Liver (tissue), 3 donors: ENCODE measurements around the gene IFT122.

Experiments used
- ATF3 ChIP-seq: IDR thresholded peaks from 2 replicates; pipeline ENCODE4 v1.6.1; 2016; ENCODE audit warnings: antibody characterized with exemption
- CTCF ChIP-seq: fragments of 150-350 bp; IDR thresholded peaks from 2 replicates; pipeline ENCODE4 v1.5.1; 2017; ENCODE audit warnings: improper control_type of control experiment, low read depth, low read length; ENCODE audit not compliant: missing input control
- GABPA ChIP-seq, 2 donors: IDR thresholded peaks in 1 of 2; conservative IDR thresholded peaks in 1 of 2; 2 replicates each; pipeline ENCODE4 v1.6.1; 2016; ENCODE audit warnings: antibody characterized with exemption in 2 of 2, mild to moderate bottlenecking in 1 of 2, moderate library complexity in 1 of 2
- HNF4G ChIP-seq: IDR thresholded peaks from 2 replicates; pipeline ENCODE4 v1.6.1; 2016; ENCODE audit warnings: antibody characterized with exemption
- MAX ChIP-seq: IDR thresholded peaks from 2 replicates; pipeline ENCODE4 v1.6.1; 2016; ENCODE audit warnings: antibody characterized with exemption
- REST ChIP-seq: IDR thresholded peaks from 2 replicates; pipeline ENCODE4 v1.6.1; 2016; ENCODE audit warnings: antibody characterized with exemption, mild to moderate bottlenecking
- RXRA ChIP-seq, 2 donors: IDR thresholded peaks; 2 replicates each; pipeline ENCODE4 v1.6.1; 2017 to 2018; ENCODE audit warnings: antibody characterized with exemption in 2 of 2, mild to moderate bottlenecking in 1 of 2
- SP1 ChIP-seq: IDR thresholded peaks from 2 replicates; pipeline ENCODE4 v1.6.1; 2018; ENCODE audit warnings: antibody characterized with exemption, mild to moderate bottlenecking
- YY1 ChIP-seq: IDR thresholded peaks from 2 replicates; pipeline ENCODE4 v1.6.1; 2016; ENCODE audit warnings: antibody characterized with exemption, mild to moderate bottlenecking
- donor health status: healthy.
- donor health status: healthy.

GRCh38 chr3:129558081-129558771, 118.2 kb downstream of the IFT122 start:
- TF ChIP-seq CTCF (no peak), ATF3 (no peak), GABPA (IDR thresholded peaks at IDR 0.05 in 1 of 2, conservative IDR thresholded peaks at IDR 0.05 in 1 of 2) (no peak), RXRA (IDR thresholded peaks at IDR 0.05) (no peak), HNF4G (no peak), REST (no peak), YY1 (no peak), SP1 (no peak), MAX (no peak)
